AG09319 (cell line): ENCODE measurements around the gene SCAF1.
"Not testable (repeated sequence)": the region's sequence is repeated elsewhere in the genome, so short reads cannot be mapped to it uniquely, and the experiment has no call there.

Experiments used
- DNase-seq: peaks from one replicate; pipeline ENCODE4 v3.0.0-alpha.2; 2010; ENCODE audit warnings: low read depth; ENCODE audit errors: extremely low read depth
- CTCF ChIP-seq: IDR thresholded peaks from 2 replicates; pipeline ENCODE4 v1.5.1; 2011; ENCODE audit warnings: low read depth, mild to moderate bottlenecking, inconsistent platforms, low read length, moderate library complexity

The SCAF1 gene

GRCh38 chr19:49616945-49617344, 25.1 kb upstream of the SCAF1 start:
- no peak for DNase-seq
- no peak for TF ChIP-seq CTCF

DNA sequence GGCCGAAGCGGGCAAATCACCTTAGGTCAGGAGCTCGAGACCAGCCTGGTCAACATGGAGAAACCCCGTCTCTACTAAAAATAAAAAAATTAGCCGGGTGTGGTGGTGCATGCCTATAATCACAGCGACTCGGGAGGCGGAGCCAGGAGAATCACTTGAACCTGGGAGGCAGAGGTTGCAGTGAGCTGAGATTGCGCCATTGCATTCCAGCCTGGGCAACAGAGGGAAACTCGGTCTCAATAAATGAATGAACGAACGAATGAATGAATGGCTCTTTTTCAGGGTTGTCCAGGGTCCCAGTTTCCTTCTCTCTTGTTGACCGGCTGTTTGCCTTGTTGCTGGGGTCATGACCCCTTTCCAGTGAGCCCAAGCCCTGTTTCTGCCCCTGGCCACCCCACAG, 24.1 kb upstream of the SCAF1 start:
- not testable (repeated sequence) for DNase-seq

- no peak for TF ChIP-seq CTCF
- DNase-seq, result no peak
These were observed 16.8 kb upstream of the SCAF1 start for GRCh38 chr19:49624967-49625910.

GRCh38 chr19:49626226-49626625, 15.8 kb upstream of the SCAF1 start:
- TF ChIP-seq CTCF, result no peak
- no peak for DNase-seq

- TF ChIP-seq CTCF, result no peak
- DNase-seq, result no peak
These were observed 12.3 kb upstream of the SCAF1 start for GRCh38 chr19:49629659-49630058.

GRCh38 chr19:49631014-49631588, 10.9 kb upstream of the SCAF1 start:
- TF ChIP-seq CTCF, result no peak
- DNase-seq, result no peak

DNA sequence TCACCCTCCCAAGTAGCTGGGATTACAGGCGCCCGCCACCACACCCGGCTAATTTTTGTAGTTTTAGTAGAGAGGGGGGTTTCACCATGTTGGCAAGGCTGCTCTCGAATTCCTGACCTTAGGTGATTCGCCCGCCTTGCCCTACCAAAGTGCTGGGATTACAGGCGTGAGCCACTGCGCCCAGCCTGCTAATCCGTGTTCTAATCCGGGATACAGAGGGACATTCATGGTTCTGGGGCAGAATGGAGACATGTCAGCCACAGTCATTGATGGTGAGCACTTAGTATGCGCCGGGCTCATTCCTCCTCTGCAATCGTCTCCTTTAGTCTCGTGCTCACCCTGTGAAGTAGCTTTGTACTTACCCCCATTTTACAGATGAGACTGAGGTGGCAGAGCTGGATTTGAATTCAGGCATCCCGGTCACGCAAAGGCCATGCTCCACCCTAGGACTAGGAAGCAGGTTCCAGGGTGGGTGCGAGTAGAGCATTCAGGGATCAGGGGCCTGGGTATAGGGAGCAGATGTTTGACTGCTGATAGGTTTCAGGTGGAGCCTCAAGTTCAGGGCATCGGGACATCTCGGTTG, 10.3 kb upstream of the SCAF1 start:
- TF ChIP-seq CTCF, result no peak

More for the DNA sequence above, 10.3 kb upstream of the SCAF1 start:
- no peak for DNase-seq
